K562 treated with DMSO at 1 percent for 12 hours (cell line): ENCODE measurements around the gene PXK. TPM values are rescaled to one million over a fixed set of nuclear protein-coding genes. Genes with fewer than 3 reads are reported as not detected.

Source experiments
- total RNA-seq: library from RNA; unstranded; fragments of 300-600 nt; gene quantifications from 2 replicates; pipeline ENCODE4 v1.2.3, GENCODE V29; 2022; ENCODE audit not compliant: insufficient read depth

The PXK gene
- total RNA-seq, result 7.2 and 26.5 TPM in 2 replicates

DNA sequence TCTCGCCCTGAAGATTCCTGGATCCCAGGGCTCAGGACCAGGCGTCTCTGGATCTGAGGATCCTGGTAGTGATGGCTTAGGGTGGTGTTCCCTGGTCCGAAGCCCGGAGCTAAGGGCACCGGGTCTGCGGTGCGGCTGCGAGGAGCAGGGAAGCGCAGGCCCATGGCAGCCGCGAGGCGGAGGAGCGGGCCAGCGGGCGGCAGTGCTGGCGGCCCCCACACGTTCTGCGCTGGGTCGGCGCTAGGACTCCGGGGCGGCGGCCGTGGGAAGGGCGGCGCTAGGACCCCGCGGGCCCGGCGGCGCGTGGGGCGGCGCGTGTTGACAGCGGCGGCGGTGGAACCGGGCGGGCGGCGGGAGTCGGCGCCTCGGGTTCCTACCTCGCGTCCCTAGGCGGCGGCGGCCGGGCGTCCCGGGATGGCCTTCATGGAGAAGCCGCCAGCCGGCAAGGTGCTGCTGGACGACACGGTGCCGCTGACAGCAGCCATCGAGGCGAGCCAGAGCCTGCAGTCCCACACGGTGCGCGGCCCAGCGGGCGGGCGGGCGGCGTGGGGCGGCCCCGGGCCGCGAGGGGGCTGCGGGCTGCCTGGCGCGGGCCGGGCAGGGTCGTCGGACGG is at the start of gene PXK:
Gene PXK, plus strand, starts transcription at position 318 of the 614 bp plus-strand sequence. Its CDS starts 97 bp downstream, at position 415.

DNA sequence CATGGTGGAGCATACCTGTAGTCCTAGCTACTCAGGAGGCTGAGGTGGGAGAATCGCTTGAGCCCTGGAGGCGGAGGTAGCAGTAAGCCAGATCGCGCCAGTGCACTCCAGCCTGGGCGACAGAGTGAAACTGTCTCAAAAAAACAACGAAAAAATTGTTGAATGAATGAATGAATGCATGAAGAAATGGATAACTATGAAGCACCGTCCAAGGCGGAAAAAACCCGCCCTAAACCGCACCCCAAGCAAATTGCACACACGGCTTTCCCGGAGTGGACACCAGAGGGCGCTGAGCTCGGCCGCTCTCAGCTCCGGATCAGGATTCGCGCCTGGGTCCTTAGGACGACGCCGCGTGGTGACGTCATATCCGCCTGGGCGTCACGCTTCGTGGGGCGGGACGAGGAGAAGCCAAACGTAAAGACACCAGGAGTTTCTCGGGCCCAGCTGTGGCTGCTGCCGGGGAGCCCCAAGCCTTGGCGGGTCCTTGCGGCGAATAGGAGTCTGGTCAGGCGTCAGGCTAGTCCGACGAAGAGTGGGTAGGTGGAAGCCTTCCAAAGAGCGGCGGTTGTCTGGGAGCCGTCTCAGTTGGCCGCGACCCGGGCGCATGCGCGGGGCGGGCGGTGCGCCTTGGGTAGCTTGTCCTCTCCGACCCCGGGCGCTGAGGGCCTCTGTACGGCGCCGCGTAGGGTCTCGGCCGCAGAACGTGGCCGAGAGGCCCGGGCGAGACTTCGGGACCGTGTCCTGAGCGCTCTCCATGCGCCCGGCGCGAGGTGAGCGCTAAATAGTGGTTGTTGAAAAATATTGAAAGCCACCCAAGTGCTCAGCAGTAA is 26.6 kb upstream of the PXK start, which contains the start of the genes HTD2 and RPP14:
Gene HTD2, plus strand, starts transcription at position 639 of the 830 bp plus-strand sequence. CDS start 11,094 bp downstream, outside the sequence.
Gene RPP14, plus strand, starts transcription at position 364 of the 830 bp plus-strand sequence. CDS start 4,085 bp downstream, outside the sequence.

DNA sequence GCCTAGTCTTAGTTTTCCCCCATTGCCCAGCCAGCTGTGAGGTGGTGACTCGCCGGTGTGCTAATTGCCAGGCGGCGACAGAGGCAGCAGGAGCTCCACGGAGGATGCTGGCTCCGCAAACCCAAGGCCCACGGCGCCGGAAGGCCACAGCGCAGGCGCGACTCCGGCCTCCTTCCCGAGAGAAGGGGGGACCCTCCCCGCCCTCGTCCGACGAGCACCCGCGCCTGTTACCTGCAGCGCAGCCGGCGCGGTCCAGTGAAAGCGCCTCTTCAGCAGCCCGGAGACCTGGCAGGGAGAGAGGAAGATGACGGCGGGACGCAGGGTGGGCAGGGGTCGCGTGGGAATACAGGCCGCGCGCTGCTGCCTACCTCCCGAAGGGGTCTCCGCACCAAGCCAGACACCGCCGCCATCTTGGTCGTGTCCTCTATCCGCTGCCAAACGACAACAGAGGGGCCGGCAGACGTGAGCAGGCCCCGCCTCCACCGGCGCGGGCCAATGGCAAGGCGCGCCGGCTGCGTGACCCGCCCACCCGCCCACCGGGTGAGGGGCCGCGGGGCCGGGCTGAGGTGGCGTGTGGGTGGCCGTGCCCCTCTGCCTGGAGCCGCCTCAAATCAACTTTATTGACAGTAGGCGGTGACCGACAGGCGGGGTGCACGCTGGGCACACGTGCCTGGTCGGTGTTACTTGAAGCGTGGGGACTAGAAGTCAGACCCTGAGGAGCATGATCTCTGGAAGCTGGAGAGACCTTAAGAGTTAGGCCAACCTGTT is 100.9 kb downstream of the PXK start, which contains the start of gene PDHB:
Gene PDHB, minus strand, starts transcription at position 433 of the 768 bp plus-strand sequence. Its CDS starts 23 bp downstream, at position 410.

Other genes starting within 250 kb of the PXK start
- gene DNASE1L3, start 121.9 kb upstream of the PXK start, total RNA-seq, result not detected in 2 replicates
- gene ABHD6, start 95.1 kb upstream of the PXK start, total RNA-seq, result 3.2 and 7.1 TPM in 2 replicates
- 1.9 and 5.6 TPM in 2 replicates for gene RPP14, start 26.6 kb upstream of the PXK start, total RNA-seq
- 0.74 and 5.5 TPM in 2 replicates for gene HTD2, start 26.4 kb upstream of the PXK start, total RNA-seq
- 50.0 and 65.1 TPM in 2 replicates for gene PDHB, start 100.9 kb downstream of the PXK start, total RNA-seq
- 2.2 and 6.6 TPM in 2 replicates for gene KCTD6, start 159.2 kb downstream of the PXK start, total RNA-seq
- gene ACOX2, start 204.3 kb downstream of the PXK start, total RNA-seq, result not detected in 2 replicates
- not detected in 2 replicates for gene FAM107A, start 244.5 kb downstream of the PXK start, total RNA-seq